NCI-H748 (cell line): ENCODE results near the gene LCLAT1.
"Not testable (repeated sequence)": the region's sequence is repeated elsewhere in the genome, so short reads cannot be mapped to it uniquely, and the experiment has no call there.

Experiments used
- DNase-seq: peaks from one replicate; lab custom pipeline; 2025; ENCODE audit not compliant: unreplicated experiment; lab: John Stamatoyannopoulos, UW

LCLAT1 gene

GRCh38 chr2:30633039-30633438 is 186.0 kb downstream of the LCLAT1 start:
- no peak for DNase-seq

DNA sequence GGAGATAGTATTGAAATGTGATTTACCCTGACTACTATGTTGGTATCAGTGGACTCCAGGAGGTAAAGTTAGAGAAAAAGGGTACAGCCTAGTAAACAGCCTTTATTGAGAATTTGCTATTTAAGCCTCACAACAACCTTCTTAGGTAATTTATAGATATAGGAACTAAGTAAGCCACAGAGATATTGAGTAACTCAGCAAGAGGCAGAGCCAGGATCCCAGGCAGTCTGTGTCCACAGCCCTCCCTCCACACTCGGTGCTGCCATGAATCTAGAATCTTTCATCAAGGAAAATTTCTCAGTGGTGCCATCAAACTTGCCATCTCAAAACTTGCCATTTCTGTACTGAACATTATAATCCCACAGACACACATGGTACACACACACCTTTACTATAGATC is 189.3 kb downstream of the LCLAT1 start:
- DNase-seq = no peak

DNA sequence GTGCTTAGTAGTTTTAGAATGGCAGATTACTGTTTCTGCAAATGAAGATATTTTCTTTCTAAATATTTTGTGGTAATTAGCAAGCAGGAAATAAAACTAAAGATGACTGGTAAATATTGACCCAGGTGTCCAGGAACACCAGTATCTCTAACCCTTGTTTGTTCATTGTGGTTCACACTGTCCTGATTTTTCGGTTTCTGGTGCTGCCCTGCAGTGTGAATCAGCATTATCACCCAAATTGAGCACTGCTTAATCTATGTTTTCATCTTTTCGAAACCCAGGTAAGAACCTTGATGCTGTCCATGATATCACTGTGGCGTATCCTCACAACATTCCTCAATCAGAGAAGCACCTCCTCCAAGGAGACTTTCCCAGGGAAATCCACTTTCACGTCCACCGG is 192.8 kb downstream of the LCLAT1 start:
- DNase-seq = peak; percentile 37

- peak; percentile 91 for DNase-seq
Observed at GRCh38 chr2:30641765-30642345, 194.8 kb downstream of the LCLAT1 start.

DNA sequence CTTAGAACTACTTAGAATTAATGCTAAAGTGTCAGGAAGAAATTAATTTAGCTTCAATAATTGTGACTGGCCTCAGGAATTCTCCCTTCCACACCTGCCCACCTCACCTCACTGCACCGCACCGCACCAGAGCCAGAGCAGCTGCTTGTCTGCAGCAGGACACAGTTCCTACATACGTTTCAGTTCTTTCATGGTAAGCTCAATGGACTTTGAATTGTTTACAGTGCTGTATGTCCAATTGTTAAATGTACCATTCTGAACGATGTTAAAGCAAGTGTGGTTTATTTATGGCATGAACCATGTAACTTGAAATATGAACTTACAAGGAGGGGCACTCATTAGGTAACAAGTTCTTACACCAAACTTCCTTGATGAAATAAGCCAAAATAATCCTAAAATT is 196.0 kb downstream of the LCLAT1 start:
- DNase-seq = not testable (repeated sequence)

GRCh38 chr2:30643674-30644073 is 196.6 kb downstream of the LCLAT1 start:
- DNase-seq = peak; percentile 42

DNA sequence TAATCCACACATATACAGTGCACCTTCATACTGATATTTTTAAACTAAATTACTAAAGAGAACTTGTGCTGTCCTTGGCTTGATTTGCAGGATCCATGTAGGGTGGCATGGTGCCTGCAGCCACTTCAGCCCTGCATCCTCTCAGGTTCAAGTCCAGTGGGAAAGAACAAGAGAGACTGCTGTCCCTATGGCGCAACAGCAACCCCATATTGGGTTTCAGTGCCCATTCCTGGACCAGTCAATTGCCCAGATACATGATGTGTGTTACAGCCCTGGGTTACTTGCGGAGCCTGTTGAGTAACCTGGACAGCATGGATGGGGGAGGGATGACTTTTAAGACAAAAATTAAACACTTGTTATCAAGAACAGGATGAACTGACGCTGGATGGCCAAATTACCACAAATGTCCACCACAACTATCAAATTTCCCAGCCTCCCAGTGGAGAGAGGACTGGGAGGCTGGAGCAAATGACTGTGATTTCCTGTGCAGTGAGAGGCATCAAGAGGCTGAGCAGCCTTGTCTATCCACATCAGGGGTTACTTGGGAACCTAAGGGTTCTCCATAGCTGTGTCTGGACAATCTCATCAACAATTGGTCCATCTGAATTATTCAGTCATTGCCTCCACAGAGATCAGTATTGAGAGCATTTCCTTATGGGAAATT is 198.2 kb downstream of the LCLAT1 start:
- no peak for DNase-seq

- no peak for DNase-seq
Observed at GRCh38 chr2:30645745-30646119, 198.7 kb downstream of the LCLAT1 start.

DNA sequence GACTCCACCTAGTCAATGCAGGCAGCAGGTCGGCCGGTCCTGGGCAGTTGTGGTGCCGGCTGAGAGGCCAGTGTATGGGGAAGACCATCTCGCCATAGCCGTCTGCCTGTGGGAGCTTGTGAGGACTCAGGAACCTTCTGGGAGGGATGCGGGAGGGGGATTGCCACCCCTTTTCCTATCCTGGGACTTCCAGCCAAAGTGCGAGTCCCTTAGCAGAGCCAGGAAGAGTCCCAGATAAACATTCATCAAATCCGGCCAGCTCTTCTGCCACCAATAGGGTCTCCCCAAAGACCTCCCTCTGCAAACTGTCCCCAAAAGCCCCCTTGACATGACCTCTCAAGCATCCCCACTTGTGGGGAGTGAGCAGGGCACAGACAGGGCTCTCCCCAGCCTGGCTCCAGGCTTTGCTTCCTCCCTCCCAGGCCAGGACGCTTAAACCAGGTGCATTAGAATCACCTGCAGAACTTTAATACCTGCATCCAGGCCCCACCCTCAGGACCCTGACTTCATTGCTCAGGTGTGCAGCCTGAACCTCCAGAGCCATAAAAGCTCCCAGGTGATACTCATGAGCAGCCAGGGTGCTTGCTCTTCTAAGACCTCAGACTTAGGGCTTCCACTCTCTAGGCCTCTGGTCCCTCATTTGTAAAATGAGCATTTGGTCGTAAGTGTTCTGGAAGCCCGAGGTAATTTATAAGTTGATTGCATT is 200.9 kb downstream of the LCLAT1 start:
- no peak for DNase-seq

GRCh38 chr2:30649278-30649677 is 202.2 kb downstream of the LCLAT1 start:
- DNase-seq = no peak

DNA sequence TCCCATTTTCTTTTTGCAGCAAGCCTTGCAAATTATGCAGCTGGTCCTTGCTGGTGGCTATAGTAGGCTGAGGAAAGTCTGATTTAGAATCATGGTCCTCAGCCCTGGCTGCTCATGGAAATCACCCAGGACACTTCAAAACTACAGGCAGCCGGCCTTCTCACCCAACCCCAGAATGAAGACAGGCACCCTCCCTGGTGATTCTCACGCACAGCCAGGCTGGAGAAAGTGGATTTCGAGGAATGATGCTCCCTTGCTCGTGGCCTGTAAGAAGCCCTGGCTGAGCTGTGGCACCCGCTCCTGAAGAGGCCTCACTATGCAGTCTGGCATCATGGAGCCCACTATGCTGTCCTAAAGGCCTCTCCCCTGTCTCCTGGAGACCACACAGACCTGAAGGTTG is 202.8 kb downstream of the LCLAT1 start:
- DNase-seq = no peak

GRCh38 chr2:30652271-30652915 is 205.3 kb downstream of the LCLAT1 start:
- no peak for DNase-seq

DNA sequence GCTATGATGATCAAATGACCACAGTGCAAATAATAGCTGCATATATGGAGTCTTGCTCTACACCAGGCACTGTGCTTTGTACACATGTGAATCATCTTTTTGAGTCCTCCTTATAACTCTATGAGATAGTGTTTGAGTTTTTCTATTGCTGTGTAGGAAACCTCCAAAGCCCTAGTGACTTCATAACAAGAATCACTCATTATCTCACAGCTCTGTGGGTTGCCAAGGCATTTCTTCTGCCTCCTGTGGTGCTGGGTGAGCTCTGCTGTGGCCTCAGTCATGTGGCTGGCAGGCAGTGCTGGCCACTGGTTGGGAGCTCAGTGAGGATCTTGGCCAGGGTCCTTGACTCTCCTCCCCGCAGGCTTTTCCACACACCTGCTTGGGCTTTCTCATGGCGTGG is 206.8 kb downstream of the LCLAT1 start:
- DNase-seq = no peak

DNA sequence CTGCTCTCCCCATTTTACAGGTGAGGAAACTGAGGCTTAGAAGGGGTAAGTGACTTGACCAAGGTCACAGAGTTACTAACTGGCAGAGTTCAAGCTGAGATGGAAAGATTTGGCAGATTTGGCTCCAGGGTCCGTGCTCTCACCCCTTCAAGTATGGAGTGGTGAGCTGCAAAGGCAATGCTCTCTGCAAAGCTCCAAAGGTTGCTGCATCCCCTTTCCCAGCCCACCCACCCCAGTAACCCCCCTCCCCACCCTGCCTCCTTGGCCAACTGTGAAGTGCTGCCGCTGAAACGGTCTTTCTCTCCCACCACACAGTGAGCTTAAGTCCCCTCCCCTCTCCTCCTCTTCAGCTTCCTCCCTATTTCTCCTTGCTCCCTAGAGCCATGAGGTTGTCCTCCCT is 207.4 kb downstream of the LCLAT1 start:
- no peak for DNase-seq

GRCh38 chr2:30655211-30655610 is 208.2 kb downstream of the LCLAT1 start:
- no peak for DNase-seq

DNA sequence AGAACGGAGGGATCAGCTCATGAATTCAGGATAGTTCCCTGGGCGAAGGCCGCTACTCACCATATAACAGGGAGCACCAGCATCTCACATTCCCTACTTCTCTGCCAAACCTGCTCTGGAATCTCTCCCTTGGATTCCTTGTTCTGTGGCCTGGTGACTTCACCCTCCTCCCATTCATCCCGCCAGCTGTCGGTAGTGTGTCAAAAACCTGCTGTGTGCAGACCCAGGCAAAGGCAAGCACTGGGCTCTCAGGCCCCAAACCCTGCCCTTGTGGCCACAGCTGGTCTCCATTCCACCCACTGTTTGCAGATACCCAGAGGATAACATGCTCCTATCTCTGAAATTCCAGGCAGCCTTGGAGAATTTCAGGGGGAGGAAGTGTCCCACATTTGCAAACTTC is 208.6 kb downstream of the LCLAT1 start:
- no peak for DNase-seq

GRCh38 chr2:30656079-30656478 is 209.0 kb downstream of the LCLAT1 start:
- DNase-seq = no peak

DNA sequence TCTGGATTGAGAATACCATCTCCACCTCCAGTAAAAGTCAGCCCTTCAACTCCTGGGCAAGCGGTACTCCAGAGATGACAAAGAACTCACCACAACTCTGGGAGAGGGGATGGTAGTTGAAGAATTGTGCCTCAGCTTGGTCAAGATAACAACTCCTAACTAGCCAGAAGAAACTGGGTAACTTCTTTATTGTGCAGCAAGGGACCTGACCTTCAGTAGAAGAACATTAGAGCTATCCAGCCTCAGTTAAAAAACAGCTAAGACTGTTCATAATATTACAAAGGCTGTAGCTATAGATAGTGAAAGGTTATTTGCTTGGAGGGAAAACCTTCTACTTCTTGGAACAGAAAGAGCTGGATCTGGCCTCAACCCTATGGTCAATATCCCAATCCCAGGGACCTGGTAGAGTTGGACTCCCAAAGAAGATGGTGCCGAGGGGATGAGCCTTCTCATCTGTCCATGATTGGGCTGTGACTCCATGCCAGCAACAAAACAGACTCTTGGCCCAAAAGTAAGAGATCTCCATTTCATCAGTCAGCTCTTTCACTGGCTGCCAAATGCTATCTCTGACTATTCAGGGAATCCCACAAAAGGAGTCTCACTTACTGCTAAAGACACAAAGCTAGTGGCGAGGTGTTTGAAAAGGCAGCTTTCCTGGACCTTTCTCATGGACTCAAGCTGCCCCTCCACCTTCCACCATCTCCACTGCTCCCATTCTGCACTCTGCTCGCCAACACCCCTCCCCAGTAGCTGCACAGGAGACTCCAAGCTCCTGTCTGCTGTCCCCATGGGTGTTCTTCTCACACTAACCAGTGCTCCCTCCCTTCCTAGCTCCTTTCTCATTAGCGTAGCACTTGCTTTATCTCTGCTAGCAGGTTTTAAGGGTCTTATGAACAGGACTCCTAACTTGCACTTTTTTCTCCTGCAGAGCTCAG is 214.4 kb downstream of the LCLAT1 start:
- no peak for DNase-seq

DNA sequence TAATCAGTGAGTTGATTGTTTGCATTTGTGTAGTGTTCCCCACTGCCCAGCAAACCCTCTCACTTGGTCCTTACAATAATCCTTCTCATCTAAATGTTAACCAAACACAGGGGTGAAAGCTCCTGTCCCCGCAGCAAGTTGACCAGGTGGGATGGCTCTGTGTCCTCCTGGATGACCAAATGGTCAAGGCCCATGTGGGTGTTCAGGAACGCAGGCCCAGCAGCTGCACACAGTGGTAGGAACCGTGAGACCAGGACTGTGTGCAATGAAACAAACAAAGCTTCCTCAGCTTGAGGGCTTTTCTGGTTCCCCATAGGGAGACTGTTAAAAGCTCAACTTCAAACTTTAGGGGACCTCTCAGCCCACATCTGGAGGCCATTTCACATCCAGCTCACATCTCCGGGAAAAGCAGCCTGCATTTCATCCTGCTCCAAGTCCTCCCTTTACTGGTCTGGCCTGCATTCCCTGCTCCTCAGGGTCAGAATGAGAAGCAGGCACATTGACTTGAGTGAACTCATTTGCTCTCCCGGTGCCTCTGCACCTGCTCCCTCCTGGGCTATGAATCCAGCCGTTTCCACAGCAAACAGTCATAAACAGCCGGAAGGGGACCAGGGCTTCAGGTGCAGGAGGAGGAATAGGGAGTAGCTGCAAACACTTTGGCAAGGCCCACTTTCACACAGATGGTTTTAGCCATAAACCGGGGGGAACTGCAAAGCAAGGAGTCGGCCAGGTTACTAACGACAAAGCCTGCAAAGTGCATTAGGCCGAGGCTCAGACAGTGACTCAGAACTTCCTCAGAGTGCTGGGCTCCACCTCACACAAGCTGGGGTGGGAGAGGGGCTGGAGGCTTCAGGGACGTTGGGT is 215.5 kb downstream of the LCLAT1 start:
- peak; percentile 79 for DNase-seq

DNA sequence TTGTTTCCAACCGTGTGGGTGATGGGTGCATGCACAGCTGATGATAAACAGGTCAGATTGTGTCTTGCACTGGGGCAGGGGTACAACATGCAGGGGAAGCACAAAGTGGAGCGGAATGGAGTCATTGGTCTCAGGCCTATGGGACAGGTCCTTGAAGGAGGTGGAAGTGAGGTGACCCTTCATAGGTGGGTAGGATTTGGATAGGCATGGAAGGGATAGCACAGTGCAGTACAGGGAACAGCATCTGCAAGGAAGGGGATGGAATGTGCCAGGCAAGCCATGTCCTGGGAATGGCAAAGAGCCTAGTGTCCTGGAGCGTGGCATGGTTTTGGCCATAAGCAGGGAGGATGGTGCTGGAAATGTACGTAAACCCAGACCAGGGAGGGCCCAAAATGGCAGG is 216.3 kb downstream of the LCLAT1 start:
- DNase-seq = no peak
